CD14-positive monocyte (primary cell): Measurements from ENCODE around the gene CUX1. TPM values are rescaled to one million over a fixed set of nuclear protein-coding genes. Genes with fewer than 3 reads are reported as not detected.

Experiments used
- DNase-seq, 3 donors: peaks; one replicate each; pipeline ENCODE4 v3.0.0-alpha.2; 2011 to 2022
- H2AFZ ChIP-seq: 2 replicates; pipeline ENCODE4 v1.6.0; 2012; ENCODE audit warnings: mild to moderate bottlenecking, low read depth, low read length, inconsistent platforms; ENCODE audit not compliant: insufficient read depth, poor library complexity, severe bottlenecking
- H3K27ac ChIP-seq, 2 donors: 1 replicate in 1 of 2; 2 replicates in 1 of 2; pipeline ENCODE4 v1.5.1; 2012 to 2013; ENCODE audit warnings: low read length in 2 of 2, control low read depth in 1 of 2, inconsistent platforms in 1 of 2, low read depth in 1 of 2, mild to moderate bottlenecking in 1 of 2
- H3K27me3 ChIP-seq, 2 donors: one replicate each; pipeline versions ENCODE4 v1.6.0 to v1.6.1; 2011 to 2013; ENCODE audit warnings: low read length in 2 of 2; ENCODE audit not compliant: control insufficient read depth in 2 of 2, insufficient read depth in 2 of 2
- H3K36me3 ChIP-seq, 2 donors: replicated peaks in 1 of 2; 1 replicate in 1 of 2; 2 replicates in 1 of 2; pipeline versions ENCODE4 v1.5.1 to v1.6.1; 2012 to 2013; ENCODE audit warnings: low read length in 2 of 2, control low read depth in 1 of 2, inconsistent platforms in 1 of 2, mild to moderate bottlenecking in 1 of 2; ENCODE audit not compliant: insufficient read depth in 2 of 2, control insufficient read depth in 1 of 2
- H3K4me1 ChIP-seq, 2 donors: 1 replicate in 1 of 2; 2 replicates in 1 of 2; pipeline versions ENCODE4 v1.5.1 to v1.6.1; 2012 to 2013; ENCODE audit warnings: low read length in 2 of 2, control low read depth in 1 of 2, inconsistent platforms in 1 of 2, mild to moderate bottlenecking in 1 of 2, moderate library complexity in 1 of 2; ENCODE audit not compliant: insufficient read depth in 2 of 2, control insufficient read depth in 1 of 2
- H3K4me2 ChIP-seq: replicated peaks from 2 replicates; pipeline ENCODE3; 2012; ENCODE audit warnings: low read length, moderate library complexity, mild to moderate bottlenecking; ENCODE audit not compliant: poor library complexity, severe bottlenecking; ENCODE audit errors: extremely low read depth
- H3K4me3 ChIP-seq, 3 experiments: fragments of 200-600 bp in 1 of 3; sonication (generic) in 1 of 3; replicated peaks in 1 of 3; 1 replicate in 2 of 3; 2 replicates in 1 of 3; pipeline ENCODE4 v1.5.1; 2011 to 2013; ENCODE audit warnings: low read length in 3 of 3, mild to moderate bottlenecking in 3 of 3, control low read depth in 2 of 3, low read depth in 2 of 3, inconsistent platforms in 1 of 3, moderate library complexity in 1 of 3
- H3K79me2 ChIP-seq: 2 replicates; pipeline ENCODE4 v1.6.0; 2012; ENCODE audit warnings: mild to moderate bottlenecking, control low read depth, inconsistent platforms, low read length, moderate library complexity; ENCODE audit not compliant: insufficient read depth
- H3K9ac ChIP-seq: 2 replicates; pipeline ENCODE4 v1.6.0; 2017; ENCODE audit warnings: low read length, mild to moderate bottlenecking; ENCODE audit not compliant: insufficient read depth, poor library complexity, severe bottlenecking
- H3K9me3 ChIP-seq, 2 donors: replicated peaks in 1 of 2; 1 replicate in 1 of 2; 2 replicates in 1 of 2; pipeline versions ENCODE4 v1.5.1 to v1.6.1; 2012 to 2013; ENCODE audit warnings: low read length in 2 of 2, control low read depth in 1 of 2; ENCODE audit not compliant: control insufficient read depth in 1 of 2, insufficient read depth in 1 of 2
- H4K20me1 ChIP-seq: 2 replicates; pipeline ENCODE4 v1.6.0; 2012; ENCODE audit warnings: mild to moderate bottlenecking, low read length, control low read depth, moderate library complexity; ENCODE audit not compliant: insufficient read depth
- H3K27ac Mint-ChIP-seq, 7 donors: one replicate each; pipeline ENCODE4 v1.8.0; 2020; ENCODE audit warnings: mild to moderate bottlenecking in 7 of 7, mixed read lengths in 7 of 7, moderate library complexity in 6 of 7, inconsistent platforms in 2 of 7
- H3K27me3 Mint-ChIP-seq, 3 donors: one replicate each; pipeline ENCODE4 v1.8.0; 2021 to 2022; ENCODE audit warnings: low read depth in 3 of 3, mild to moderate bottlenecking in 3 of 3, mixed read lengths in 3 of 3, moderate library complexity in 3 of 3, inconsistent platforms in 1 of 3
- H3K36me3 Mint-ChIP-seq, 2 donors: one replicate each; pipeline ENCODE4 v1.8.0; 2020; ENCODE audit warnings: mixed read lengths in 2 of 2, inconsistent platforms in 1 of 2, mild to moderate bottlenecking in 1 of 2
- H3K4me1 Mint-ChIP-seq: one replicate; pipeline ENCODE4 v1.8.0; 2020; ENCODE audit warnings: mild to moderate bottlenecking, mixed read lengths
- H3K4me3 Mint-ChIP-seq, 2 donors: one replicate each; pipeline ENCODE4 v1.8.0; 2020; ENCODE audit warnings: mild to moderate bottlenecking in 2 of 2, mixed read lengths in 2 of 2, moderate library complexity in 1 of 2
- H3K9me3 Mint-ChIP-seq, 7 donors: one replicate each; pipeline ENCODE4 v1.8.0; 2020 to 2022; ENCODE audit warnings: mixed read lengths in 7 of 7, mild to moderate bottlenecking in 6 of 7, moderate library complexity in 6 of 7, inconsistent platforms in 2 of 7
- WGBS: methylation state at CpG from one replicate; pipeline ENCODE4 v1.1.5; 2013; ENCODE audit warnings: missing lambda C conversion rate; ENCODE audit not compliant: insufficient coverage; 5-methylcytosine and 5-hydroxymethylcytosine counted together
- intact Hi-C, 2 donors: fragments of 100-400 bp; cut with micrococcal nuclease; formaldehyde crosslinking; loops; one replicate each; pipeline versions ENCODE4 v1.15.0 to v1.15.1; 2023
- polyA plus RNA-seq, 3 donors: library from polyadenylated mRNA; depleted of rRNA in 1 of 3; unstranded in 2 of 3; stranded (reverse) in 1 of 3; fragments of 300-500 nt in 2 of 3; fragments of >200 nt in 1 of 3; fragmentation: Illumina TruSeq in 2 of 3; gene quantifications; 1 replicate in 2 of 3; 2 replicates in 1 of 3; pipeline ENCODE4 v1.2.3, GENCODE V29; 2012 to 2021
- TF ChIP-seq, protein P1 (sequence below): fragments of 200-600 bp; IDR thresholded peaks from one replicate; pipeline ENCODE4 v1.8.0; 2022; ENCODE audit warnings: antibody characterized with exemption, mild to moderate bottlenecking

The CUX1 gene
- polyA plus RNA-seq, 3 donors: 17.6 to 38.0 (median 28.0) TPM

DNA sequence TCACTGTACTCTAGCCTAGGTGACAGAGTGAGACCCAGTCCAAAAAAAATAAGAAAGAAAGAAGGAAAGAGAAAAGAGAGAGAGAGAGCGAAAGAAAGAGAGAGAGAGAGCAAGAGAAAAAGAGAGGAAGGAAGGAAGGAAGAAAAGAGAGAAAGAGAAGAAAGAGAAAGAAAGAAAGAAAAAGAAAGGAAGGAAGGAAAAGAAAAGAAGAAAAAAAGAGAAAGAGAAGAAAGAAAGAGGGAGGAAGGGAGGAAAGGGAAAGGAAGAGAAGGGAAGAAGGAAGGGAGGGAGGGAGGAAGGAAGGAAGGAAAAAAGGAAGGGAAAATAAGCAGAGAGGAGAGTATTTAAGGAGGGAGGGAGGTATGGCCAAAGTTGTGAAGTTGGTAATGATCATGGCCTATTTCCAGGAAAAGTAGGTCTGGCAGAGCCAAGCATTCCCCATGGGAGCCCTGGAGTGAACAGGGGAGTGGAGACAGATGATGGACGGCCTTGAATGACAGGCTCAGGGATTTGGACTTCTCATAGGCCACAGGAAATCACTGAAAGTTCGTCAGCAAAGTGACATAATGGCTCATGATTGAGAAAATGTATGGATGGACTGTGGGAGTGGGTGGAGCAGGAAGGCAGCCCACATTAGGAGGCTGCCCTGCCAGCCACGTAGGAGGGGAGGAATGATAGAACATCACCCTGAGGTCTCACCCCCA is 44.8 kb upstream of the CUX1 start:
- Histone ChIP-seq H4K20me1 (no peaks in the 10 kb centered on the region), H3K27me3 (no peaks in the 10 kb centered on the region), H3K4me2 (no peak overlapping the region), H3K36me3 (no peaks in the 10 kb centered on the region), H3K27ac (no peak overlapping the region), H2AFZ (no peak overlapping the region), H3K9me3 (no peaks in the 10 kb centered on the region), H3K4me1 (no peaks in the 10 kb centered on the region), H3K4me3 (no peak overlapping the region), H3K79me2 (no peaks in the 10 kb centered on the region), H3K9ac (no peak overlapping the region)
- Mint-ChIP-seq H3K4me1 (no peaks in the 10 kb centered on the region), H3K27me3 (peaks cover 10 to 11% (median 10%) of the 10 kb centered on the region in 3 donors), H3K4me3 (no peak overlapping the region), H3K9me3 (peaks cover 0 to 1% (median 0%) of the 10 kb centered on the region in 7 donors), H3K36me3 (no peaks in the 10 kb centered on the region), H3K27ac (peak overlapping the region in 1 of 7 donors; percentile 33)
- intact Hi-C loops: no loop called here
- TF ChIP-seq, protein P1, sequence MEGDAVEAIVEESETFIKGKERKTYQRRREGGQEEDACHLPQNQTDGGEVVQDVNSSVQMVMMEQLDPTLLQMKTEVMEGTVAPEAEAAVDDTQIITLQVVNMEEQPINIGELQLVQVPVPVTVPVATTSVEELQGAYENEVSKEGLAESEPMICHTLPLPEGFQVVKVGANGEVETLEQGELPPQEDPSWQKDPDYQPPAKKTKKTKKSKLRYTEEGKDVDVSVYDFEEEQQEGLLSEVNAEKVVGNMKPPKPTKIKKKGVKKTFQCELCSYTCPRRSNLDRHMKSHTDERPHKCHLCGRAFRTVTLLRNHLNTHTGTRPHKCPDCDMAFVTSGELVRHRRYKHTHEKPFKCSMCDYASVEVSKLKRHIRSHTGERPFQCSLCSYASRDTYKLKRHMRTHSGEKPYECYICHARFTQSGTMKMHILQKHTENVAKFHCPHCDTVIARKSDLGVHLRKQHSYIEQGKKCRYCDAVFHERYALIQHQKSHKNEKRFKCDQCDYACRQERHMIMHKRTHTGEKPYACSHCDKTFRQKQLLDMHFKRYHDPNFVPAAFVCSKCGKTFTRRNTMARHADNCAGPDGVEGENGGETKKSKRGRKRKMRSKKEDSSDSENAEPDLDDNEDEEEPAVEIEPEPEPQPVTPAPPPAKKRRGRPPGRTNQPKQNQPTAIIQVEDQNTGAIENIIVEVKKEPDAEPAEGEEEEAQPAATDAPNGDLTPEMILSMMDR: no peak
- 81% methylated on average over 3 of the region's 4 CpGs for WGBS
- DNase-seq: no peak

DNA sequence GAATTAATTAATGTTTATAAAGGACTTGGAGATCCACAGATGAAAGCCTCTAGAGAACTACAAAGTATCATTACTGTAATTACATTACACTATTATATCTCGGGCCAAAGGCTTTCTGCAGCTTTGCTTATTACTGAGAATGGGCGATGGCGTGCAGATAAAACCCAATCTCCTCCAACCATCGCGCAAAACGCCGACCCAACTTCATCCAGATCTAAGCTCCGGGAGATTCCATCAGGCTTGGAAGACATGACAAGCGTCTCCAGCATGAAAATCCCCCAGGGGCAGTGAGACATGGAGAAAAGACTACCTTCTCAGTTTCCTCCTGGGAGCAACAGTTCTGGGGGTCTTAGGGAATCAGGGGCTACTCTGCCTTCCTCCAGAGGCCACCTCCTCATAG is 42.2 kb upstream of the CUX1 start:
- Mint-ChIP-seq H3K4me1 (no peaks in the 10 kb centered on the region), H3K36me3 (no peaks in the 10 kb centered on the region), H3K4me3 (no peak overlapping the region), H3K9me3 (peaks cover 0 to 1% (median 0%) of the 10 kb centered on the region in 7 donors), H3K27ac (no peak overlapping the region), H3K27me3 (peaks cover 4 to 7% (median 5%) of the 10 kb centered on the region in 3 donors)
- Histone ChIP-seq H3K4me2 (no peak overlapping the region), H4K20me1 (no peaks in the 10 kb centered on the region), H3K36me3 (no peaks in the 10 kb centered on the region), H3K9ac (no peak overlapping the region), H2AFZ (no peak overlapping the region), H3K79me2 (no peaks in the 10 kb centered on the region), H3K4me1 (no peaks in the 10 kb centered on the region), H3K27ac (no peak overlapping the region), H3K4me3 (no peak overlapping the region), H3K27me3 (no peaks in the 10 kb centered on the region), H3K9me3 (no peaks in the 10 kb centered on the region)
- TF ChIP-seq, protein P1: no peak
- DNase-seq: no peak
- WGBS: 96% methylated on average over 9 of the region's 9 CpGs
- intact Hi-C loops: no loop called here
